GM18909 (cell line): ENCODE results near the gene PSTPIP2.
"Not testable (repeated sequence)": the region's sequence is repeated elsewhere in the genome, so short reads cannot be mapped to it uniquely, and the experiment has no call there.

Experiments used
- ATAC-seq: cut with Tn5 transposase; IDR thresholded peaks from one replicate; pipeline ENCODE4 v1.9.1; 2021; ENCODE audit warnings: mild to moderate bottlenecking; ENCODE audit not compliant: unreplicated experiment, poor library complexity

PSTPIP2 gene

GRCh38 chr18:45995461-45995860 is 76.6 kb downstream of the PSTPIP2 start:
- no peak for ATAC-seq

GRCh38 chr18:45993438-45993837 is 78.6 kb downstream of the PSTPIP2 start:
- no peak for ATAC-seq

DNA sequence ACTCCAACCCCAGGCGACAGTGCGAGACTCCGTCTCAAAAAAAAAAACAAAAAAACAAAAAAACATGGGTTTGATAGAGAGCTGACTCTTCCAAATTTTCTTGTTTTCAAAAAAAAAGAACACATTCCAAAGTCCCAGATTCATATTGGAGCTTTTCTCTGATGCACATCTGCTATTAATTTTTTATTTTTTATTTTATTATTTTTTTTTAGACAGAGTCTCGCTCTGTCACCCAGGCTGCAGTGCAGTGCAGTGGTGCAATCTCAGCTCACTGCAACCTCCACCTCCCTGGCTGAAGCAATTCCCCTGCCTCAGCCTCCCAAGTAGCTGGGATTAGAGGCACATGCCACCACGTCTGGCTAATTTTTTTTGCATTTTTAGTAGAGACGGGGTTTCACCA is 79.5 kb downstream of the PSTPIP2 start:
- ATAC-seq: not testable (repeated sequence)

GRCh38 chr18:45991788-45992187 is 80.3 kb downstream of the PSTPIP2 start:
- no peak for ATAC-seq

DNA sequence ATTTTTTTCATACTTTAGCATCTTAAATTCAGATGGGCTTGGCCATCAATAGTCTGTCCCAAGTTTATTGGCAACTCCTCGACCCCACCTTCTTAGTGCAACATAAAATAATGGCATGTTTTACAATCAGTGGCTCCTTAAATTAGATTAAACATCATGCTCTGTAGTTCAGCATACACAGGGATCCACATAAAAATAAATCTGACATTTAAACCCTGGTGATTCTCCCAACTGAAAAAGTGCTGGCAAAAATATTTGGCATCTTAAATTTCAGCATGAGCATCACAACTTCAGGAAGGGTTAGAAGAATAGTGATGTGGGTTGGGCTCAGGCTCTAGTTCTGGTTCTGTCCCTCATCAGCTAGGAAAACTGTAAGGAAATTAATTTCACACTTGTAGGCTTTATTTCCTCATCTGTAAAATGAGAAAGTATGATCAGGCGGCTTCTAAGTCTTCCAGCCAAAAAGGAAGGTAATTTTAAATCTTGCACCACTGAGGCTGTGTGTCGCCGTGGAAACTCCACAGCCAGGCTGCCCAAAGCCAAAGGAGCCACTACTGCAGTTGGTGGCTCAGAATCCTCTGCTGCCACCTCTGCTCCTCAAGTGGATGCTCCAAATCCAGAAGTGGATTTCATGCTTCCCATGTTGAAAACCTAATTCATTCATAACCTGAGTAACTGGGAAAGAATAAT is 87.4 kb downstream of the PSTPIP2 start:
- no peak for ATAC-seq

- ATAC-seq: no peak
These were observed 90.2 kb downstream of the PSTPIP2 start for GRCh38 chr18:45981821-45982220.

- ATAC-seq: no peak
These were observed 91.8 kb downstream of the PSTPIP2 start for GRCh38 chr18:45980229-45980628.

- ATAC-seq: no peak
These were observed 94.0 kb downstream of the PSTPIP2 start for GRCh38 chr18:45978084-45978483.

- no peak for ATAC-seq
These were observed 95.1 kb downstream of the PSTPIP2 start for GRCh38 chr18:45976974-45977373.

DNA sequence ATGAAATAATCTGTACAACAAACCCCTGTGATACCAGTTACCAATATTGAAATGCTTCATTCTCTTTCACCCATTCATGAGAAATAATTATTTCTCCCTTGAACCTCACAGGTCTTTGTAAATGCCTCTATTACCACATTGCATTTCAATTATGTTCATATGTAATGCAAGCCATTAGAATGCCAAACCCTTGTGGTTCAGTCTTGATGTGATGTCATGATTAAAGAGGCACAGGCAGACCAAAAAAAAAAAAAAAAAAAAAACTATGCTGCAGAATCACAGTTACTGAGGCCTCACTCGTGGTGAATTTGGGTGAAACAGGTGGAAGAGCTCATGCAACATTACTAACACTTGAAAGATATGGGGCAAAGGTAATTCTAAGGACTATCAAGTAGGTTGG is 95.5 kb downstream of the PSTPIP2 start:
- no peak for ATAC-seq

- ATAC-seq: peak; percentile 45
These were observed 97.9 kb downstream of the PSTPIP2 start for GRCh38 chr18:45974088-45974536.

DNA sequence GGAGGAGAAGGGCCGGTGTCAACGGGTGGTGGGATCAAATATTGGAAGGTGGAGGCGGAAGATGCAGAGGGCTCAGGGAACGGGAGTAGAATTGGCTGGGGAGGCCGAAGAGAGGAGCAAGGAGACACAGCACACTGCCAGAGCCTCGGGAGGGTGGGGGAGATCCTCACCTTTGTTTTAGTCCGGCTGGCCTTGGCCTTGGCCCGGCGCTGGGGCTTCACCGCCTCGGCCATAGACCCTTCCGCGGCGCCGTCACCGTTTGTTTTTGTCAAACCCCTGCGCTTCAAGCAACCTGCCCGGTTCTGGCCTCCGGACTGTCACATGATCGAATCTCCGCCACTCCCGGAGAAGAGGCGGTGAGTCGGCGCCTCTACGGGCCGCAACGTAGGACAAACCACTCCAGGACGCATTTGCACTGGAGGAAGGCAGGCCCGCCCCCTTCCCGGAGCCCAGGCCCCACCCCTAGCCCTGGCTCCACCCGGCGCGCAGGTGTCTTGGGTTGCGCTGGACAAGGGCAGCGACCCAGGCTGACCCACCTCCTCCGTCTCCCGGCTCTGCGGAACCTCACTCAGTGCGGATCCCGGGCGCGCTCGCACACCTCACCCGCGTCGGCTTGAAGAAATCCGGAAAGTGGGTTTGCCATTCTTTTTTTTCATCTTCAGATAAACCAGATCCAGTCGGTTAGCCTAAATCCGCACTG is 104.9 kb downstream of the PSTPIP2 start, which contains the start of gene EPG5:
Gene EPG5, minus strand, starts transcription at position 323 of the 700 bp plus-strand sequence. Its CDS starts 90 bp downstream, at position 233.
- peak; percentile 96 for ATAC-seq

- not testable (repeated sequence) for ATAC-seq
These were observed 107.1 kb downstream of the PSTPIP2 start for GRCh38 chr18:45964913-45965312.

DNA sequence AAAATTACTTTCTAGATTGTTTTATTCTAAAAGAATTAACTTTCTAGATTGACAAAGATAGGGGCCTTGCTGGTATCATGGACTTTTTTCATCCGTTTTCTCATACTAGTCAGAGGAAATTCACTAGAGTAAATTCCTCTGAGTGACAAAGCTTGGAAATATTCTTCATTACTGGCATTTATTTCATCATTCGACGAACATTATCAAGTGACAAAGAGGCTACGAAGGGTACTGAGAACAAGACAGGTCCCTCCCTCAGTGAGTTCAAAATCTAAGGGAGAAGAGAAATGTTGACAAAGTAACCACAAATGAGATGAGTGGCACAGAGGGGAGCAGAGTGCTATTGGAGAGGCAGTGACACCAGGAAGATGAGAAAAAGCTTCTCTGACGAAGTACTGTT is 109.2 kb downstream of the PSTPIP2 start:
- no peak for ATAC-seq

DNA sequence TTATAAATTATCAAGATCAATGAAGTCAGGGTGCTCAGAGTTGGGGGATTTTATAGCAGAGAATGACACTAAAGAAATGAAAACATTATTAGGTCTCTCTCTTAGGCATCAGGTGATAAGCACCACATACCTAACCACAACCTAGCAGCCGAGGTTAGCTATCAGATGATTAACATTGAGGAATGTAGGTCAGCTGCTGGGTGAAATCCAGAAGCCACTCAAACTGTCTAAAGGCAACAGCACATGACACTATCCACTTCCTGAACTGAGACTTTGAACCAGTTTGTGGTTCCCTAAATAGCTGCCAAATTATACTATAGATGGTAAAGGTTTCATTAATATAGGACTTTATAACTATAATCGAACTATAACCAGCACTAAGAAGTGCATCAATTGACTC is 109.6 kb downstream of the PSTPIP2 start:
- ATAC-seq: no peak

DNA sequence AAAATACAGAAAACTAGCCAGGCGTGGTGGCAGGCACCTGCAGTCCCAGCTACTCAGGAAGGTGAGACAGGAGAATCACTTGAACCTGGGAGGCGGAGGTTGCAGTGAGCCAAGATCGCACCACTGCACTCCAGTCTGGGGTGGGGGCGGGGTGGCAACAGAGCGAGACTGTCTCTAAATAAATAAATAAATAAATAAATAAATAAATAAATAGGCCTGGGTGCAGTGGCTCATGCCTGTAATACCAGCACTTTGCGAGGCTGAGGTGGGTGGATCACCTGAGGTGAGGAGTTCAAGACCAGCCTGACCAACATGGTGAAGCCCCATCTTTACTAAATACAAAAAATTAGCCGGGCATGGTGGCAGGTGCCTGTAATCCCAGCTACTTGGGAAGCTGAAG is 112.6 kb downstream of the PSTPIP2 start:
- not testable (repeated sequence) for ATAC-seq

DNA sequence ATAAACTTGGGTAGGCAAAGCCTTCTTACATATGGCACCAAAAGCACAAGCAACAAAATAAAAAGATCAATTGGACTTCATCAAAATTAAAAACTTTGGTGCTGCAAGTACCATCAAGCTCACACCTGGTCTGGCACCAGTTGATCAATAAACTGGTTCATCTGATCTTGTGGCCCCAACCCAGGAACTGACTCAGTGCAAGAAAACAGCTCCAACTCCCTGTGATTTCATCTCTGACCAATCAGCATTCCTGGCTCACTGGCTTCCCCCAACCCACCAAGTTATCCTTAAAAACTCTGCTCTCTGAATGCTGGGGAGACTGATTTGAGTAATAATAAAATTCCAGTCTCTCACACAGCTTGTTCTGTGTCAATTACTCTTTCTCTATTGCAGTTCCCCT is 113.3 kb downstream of the PSTPIP2 start:
- ATAC-seq: no peak

- ATAC-seq: no peak
These were observed 114.0 kb downstream of the PSTPIP2 start for GRCh38 chr18:45958027-45958426.

DNA sequence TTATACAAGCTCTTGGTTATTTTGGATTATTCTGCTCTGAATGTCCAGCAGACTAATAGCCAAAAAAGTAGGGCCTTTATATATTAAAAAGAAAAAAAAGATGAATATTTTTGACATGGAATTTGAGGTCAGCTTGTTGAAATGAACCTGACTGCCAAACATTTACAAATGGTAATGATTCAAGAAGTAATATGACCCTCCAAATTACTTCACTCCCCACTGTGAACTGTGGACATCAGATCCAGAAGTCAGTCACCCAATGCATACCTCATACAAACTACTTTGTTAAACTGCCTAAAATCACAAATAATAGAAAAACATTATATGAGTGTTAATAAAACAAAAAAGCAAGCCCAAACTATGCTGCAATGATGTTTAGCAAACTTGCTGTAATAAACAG is 115.0 kb downstream of the PSTPIP2 start:
- no peak for ATAC-seq

DNA sequence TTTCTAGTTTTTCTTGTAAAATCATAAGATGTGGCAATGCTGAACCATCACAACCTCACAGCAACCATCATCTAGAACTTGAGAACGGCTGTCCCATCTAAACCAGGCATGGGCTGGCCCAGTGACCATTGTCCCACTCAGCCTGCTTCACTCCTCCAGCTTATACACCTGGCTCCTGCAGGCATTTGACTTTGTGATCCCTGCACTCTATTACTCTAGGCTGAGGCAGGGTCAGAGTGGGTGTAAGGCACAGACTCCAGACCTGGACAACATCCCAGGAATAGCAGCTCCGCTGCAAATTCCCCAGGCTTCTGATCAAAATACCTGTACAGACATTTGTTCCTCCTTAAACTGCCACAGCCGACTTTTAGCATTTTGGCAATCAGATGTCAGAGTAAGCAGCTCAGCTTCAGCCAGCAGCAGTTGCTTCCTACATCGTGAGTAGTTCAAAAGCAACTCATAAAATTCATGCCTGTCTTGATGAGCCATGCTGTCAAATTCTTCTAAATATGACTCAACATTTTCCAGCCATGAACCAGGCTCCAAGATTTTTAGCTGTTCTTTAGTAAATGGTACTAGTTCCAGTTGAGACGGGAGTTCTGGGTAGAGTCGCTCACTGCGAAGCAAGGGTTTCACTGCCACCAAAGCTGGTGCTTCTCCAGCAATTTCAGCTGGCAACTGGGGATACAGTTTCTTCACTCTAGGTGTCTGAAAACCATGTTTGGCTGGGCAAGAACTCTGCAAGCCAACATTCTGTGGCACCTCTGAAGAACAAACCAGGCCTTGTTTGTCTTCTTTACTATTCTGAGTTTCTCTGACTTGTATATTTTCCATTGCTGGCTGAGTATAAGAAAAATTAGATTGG is 117.8 kb downstream of the PSTPIP2 start:
- no peak for ATAC-seq
